ENCODE results near the gene ACOXL. TPM values are rescaled to one million over a fixed set of nuclear protein-coding genes. Genes with fewer than 3 reads are reported as not detected.

ACOXL gene
- total RNA-seq, 1 donor from 2014 or later: 0.20 TPM

DNA sequence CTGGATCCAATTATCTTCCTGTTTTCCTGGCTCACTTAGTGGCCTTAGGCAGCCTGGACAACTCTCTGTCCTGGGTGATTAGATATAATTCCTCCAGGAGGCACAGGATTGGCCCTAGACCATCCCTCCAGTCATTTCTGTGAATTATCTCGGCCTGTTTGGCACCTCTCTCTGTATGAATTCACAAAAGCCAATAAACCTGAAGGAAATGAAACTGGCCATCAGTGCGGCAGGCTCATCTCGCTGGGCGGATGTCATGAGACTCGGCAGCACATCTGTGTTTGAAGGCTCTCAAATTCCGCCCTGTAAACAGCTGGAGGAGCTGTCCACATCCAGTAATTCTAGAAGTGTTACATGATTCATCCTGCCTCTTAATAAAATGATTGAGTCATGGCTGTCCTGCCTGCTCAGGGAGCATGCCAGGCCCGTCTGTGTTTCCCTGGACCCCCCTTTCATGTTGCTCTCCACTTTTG, 38.6 kb downstream of the ACOXL start:
- POLR2A ChIA-PET: no interaction called here
- Mint-ChIP-seq H3K4me3 (no peak overlapping the region), H3K4me1 (no peaks in the 10 kb centered on the region), H3K27me3 (peaks cover 26% of the 10 kb centered on the region), H3K27ac (no peak overlapping the region), H3K9me3 (peaks cover 1% of the 10 kb centered on the region), H3K36me3 (ENCODE audit: low read depth) (no peaks in the 10 kb centered on the region)
- no peak for DNase-seq
- ATAC-seq (ENCODE audit: low read depth): no peak
- CTCF ChIA-PET: no interaction called here
- intact Hi-C loops (cut with micrococcal nuclease): no loop called here
- no peak for TF ChIP-seq CTCF (IDR thresholded peaks at IDR 0.05)

DNA sequence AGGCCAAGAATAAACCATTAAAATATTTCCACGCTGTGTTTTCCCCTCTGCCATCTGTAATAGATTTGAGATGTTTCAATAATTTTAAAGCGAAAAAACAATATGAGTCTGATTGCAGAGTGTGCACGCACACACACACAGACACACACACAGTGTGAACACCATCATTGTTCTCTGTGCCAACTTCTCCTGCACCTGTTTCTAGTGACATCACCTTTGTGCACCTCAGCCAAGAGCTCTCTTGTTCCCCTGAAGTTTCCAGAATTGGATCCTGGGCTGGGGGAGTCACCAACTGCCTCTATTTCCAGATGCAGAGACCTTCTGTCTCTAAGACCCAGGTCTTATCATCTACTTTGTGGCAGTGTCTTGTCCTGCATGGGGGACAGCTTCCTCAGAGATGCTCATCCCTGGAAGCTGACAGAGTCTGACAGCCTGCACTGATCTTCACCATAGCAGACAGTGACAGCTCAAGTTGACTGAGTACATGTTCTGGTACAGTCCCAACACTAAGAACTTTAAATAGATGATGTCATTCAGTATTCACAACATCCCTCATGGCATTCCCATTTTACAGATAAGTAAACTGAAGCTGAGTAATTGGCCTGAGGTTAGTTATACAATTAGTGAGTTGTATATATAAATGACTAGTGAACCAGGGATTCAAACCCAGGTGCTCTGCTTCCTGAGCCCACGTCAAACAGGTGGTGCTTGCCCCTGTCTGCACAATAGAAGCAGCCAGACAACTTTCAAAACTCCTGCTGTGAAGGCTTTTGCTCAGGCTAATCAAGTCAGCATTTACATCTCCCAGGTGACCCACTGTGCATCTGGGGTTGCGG, 39.4 kb downstream of the ACOXL start:
- CTCF ChIA-PET: interaction anchor here (0.8 kb wide), 1 partner anchor 16 kb away, joined by 3 read pairs; no protein-coding TSS in a partner anchor

GRCh38 chr2:110772383-110772755, 40.0 kb downstream of the ACOXL start:
- H3K4me3 Mint-ChIP-seq: no peak overlapping the region
- TF ChIP-seq CTCF (IDR thresholded peaks at IDR 0.05): no peak
- H3K36me3 Mint-ChIP-seq (ENCODE audit: low read depth): no peaks in the 10 kb centered on the region
- intact Hi-C loops (cut with micrococcal nuclease): no loop called here
- CTCF ChIA-PET: interaction anchor here (0.8 kb wide), 1 partner anchor 17 kb away, joined by 3 read pairs; no protein-coding TSS in a partner anchor
- ATAC-seq (ENCODE audit: low read depth): no peak
- POLR2A ChIA-PET: interaction anchor here (0.5 kb wide), 1 partner anchor 286 kb away, joined by 3 read pairs; no protein-coding TSS in a partner anchor
- H3K27me3 Mint-ChIP-seq: peaks cover 34% of the 10 kb centered on the region
- no peak overlapping the region for H3K27ac Mint-ChIP-seq
- H3K4me1 Mint-ChIP-seq: no peaks in the 10 kb centered on the region
- no peaks in the 10 kb centered on the region for H3K9me3 Mint-ChIP-seq
- DNase-seq: no peak

More for the DNA sequence above, 39.4 kb downstream of the ACOXL start:
- no peaks in the 10 kb centered on the region for H3K36me3 Mint-ChIP-seq (ENCODE audit: low read depth)
- DNase-seq (no peak), ATAC-seq (ENCODE audit: low read depth) (no peak)
- no peaks in the 10 kb centered on the region for H3K9me3 Mint-ChIP-seq
- intact Hi-C loops (cut with micrococcal nuclease): no loop called here
- H3K27ac Mint-ChIP-seq: no peak overlapping the region
- no peaks in the 10 kb centered on the region for H3K4me1 Mint-ChIP-seq
- H3K27me3 Mint-ChIP-seq: peaks cover 31% of the 10 kb centered on the region
- H3K4me3 Mint-ChIP-seq: no peak overlapping the region
- POLR2A ChIA-PET: interaction anchor here (0.5 kb wide), 1 partner anchor 286 kb away, joined by 3 read pairs; no protein-coding TSS in a partner anchor
- no peak for TF ChIP-seq CTCF (IDR thresholded peaks at IDR 0.05)

DNA sequence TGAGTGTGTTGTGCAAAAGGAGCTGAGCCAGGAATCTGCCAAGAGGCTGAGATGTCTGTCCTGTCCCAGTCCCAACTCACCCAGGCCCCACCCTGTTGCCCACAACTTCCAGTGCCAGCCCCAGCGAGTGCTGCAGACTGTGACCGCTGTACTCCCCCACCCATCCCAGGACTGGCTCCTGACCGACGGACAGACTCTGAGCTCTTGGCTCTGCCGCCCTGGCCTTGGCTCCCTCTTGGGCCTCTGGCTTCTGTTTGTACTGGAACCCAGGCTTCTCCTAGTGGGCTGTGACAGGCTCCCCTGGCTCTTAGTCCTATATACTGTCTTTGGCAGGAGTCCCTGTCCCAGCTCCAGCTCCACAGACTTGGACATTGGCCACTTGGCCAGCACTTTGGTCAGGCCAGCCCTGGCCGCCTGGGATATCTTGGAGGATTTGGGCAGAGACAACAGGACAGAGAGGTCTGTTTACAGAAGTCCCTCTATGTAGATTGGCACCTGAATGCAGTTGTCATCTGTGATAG, 41.1 kb downstream of the ACOXL start:
- no peak overlapping the region for H3K27ac Mint-ChIP-seq
- H3K27me3 Mint-ChIP-seq: peaks cover 36% of the 10 kb centered on the region
- no peaks in the 10 kb centered on the region for H3K9me3 Mint-ChIP-seq
- CTCF ChIA-PET: no interaction called here
- no peak overlapping the region for H3K4me3 Mint-ChIP-seq
- TF ChIP-seq CTCF (IDR thresholded peaks at IDR 0.05): no peak
- DNase-seq: no peak
- intact Hi-C loops (cut with micrococcal nuclease): no loop called here
- no peaks in the 10 kb centered on the region for H3K4me1 Mint-ChIP-seq
- POLR2A ChIA-PET: interaction anchor here (0.6 kb wide), 1 partner anchor 13 kb away, joined by 8 read pairs; no protein-coding TSS in a partner anchor
- no peaks in the 10 kb centered on the region for H3K36me3 Mint-ChIP-seq (ENCODE audit: low read depth)
- ATAC-seq (ENCODE audit: low read depth): no peak

- Mint-ChIP-seq H3K27ac (no peak overlapping the region), H3K36me3 (ENCODE audit: low read depth) (no peaks in the 10 kb centered on the region), H3K4me1 (no peaks in the 10 kb centered on the region), H3K27me3 (peaks cover 38% of the 10 kb centered on the region), H3K4me3 (no peak overlapping the region), H3K9me3 (no peaks in the 10 kb centered on the region)
- no peak for DNase-seq
- ChIA-PET POLR2A (no interaction called here), CTCF (no interaction called here)
- ATAC-seq (ENCODE audit: low read depth): no peak
- intact Hi-C loops (cut with micrococcal nuclease): no loop called here
- TF ChIP-seq CTCF (IDR thresholded peaks at IDR 0.05): no peak
These were observed 42.3 kb downstream of the ACOXL start for GRCh38 chr2:110774701-110775100.
